Neural cell (in vitro differentiated cells): ENCODE results near the gene CNNM2. TPM values are rescaled to one million over a fixed set of nuclear protein-coding genes. Genes with fewer than 3 reads are reported as not detected.

Experiments used
- H2AFZ ChIP-seq: fragments of 200-600, 300-800 bp; sonication (generic), shearing (Covaris generic); 2 replicates; pipeline ENCODE4 v1.6.0; 2014; ENCODE audit warnings: low read depth, mild to moderate bottlenecking, antibody characterized with exemption, low read length, moderate library complexity
- H3F3A ChIP-seq: fragments of 200-600 bp; shearing (Covaris generic); 2 replicates; pipeline ENCODE4 v1.6.1; 2016; ENCODE audit warnings: mild to moderate bottlenecking, moderate library complexity, mixed read lengths, antibody characterized with exemption, low read length; ENCODE audit not compliant: insufficient read depth, poor library complexity, severe bottlenecking
- H3K27ac ChIP-seq: fragments of 200-600, 300-800 bp; sonication (generic), shearing (Covaris generic); 2 replicates; pipeline ENCODE4 v1.5.1; 2014; ENCODE audit warnings: mild to moderate bottlenecking, low read length, moderate library complexity
- H3K27me3 ChIP-seq: fragments of 300-800, 200-600 bp; sonication (generic), shearing (Covaris generic); 2 replicates; pipeline ENCODE4 v1.6.0; 2014; ENCODE audit warnings: mild to moderate bottlenecking, low read depth, low read length, moderate library complexity; ENCODE audit not compliant: insufficient read depth
- H3K36me3 ChIP-seq: fragments of 300-800, 200-600 bp; sonication (generic), shearing (Covaris generic); 2 replicates; pipeline ENCODE4 v1.5.1; 2014; ENCODE audit warnings: mild to moderate bottlenecking, antibody characterized with exemption, low read length, moderate library complexity; ENCODE audit not compliant: insufficient read depth
- H3K4me2 ChIP-seq: fragments of 300-800, 200-600 bp; sonication (generic), shearing (Covaris generic); 2 replicates; pipeline ENCODE4 v1.6.0; 2014; ENCODE audit warnings: mild to moderate bottlenecking, low read length
- H3K4me3 ChIP-seq: fragments of 300-800, 200-600 bp; sonication (generic), shearing (Covaris generic); 2 replicates; pipeline ENCODE4 v1.5.1; 2014; ENCODE audit warnings: mild to moderate bottlenecking, low read length, moderate library complexity
- H3K79me2 ChIP-seq: fragments of 200-600 bp; shearing (Covaris generic); replicated peaks from 2 replicates; pipeline ENCODE4 v1.6.0; 2014; ENCODE audit warnings: mild to moderate bottlenecking, low read length, moderate library complexity; ENCODE audit not compliant: insufficient read depth
- H3K9ac ChIP-seq: fragments of 300-800, 200-600 bp; sonication (generic), shearing (Covaris generic); 2 replicates; pipeline ENCODE4 v1.6.1; 2016; ENCODE audit warnings: mild to moderate bottlenecking, low read length, mixed read lengths
- H3K9me2 ChIP-seq: fragments of 200-600 bp; shearing (Covaris generic); 2 replicates; pipeline ENCODE4 v1.6.1; 2016; ENCODE audit warnings: mild to moderate bottlenecking, low read length, mixed read lengths; ENCODE audit not compliant: insufficient read depth
- H3K9me3 ChIP-seq: fragments of 200-600, 300-800 bp; sonication (generic), shearing (Covaris generic); 2 replicates; pipeline ENCODE4 v1.6.1; 2016; ENCODE audit warnings: mild to moderate bottlenecking, mixed run types, low read length, moderate library complexity, mixed read lengths
- H4K20me1 ChIP-seq: fragments of 200-600 bp; shearing (Covaris generic); 2 replicates; pipeline ENCODE4 v1.6.1; 2016; ENCODE audit warnings: mild to moderate bottlenecking, mixed run types; ENCODE audit not compliant: insufficient read depth
- CTCF ChIP-seq: fragments of 450-650 bp; IDR thresholded peaks from 2 replicates; pipeline ENCODE4 v1.5.1; 2014; ENCODE audit warnings: antibody characterized with exemption, mild to moderate bottlenecking, moderate library complexity; ENCODE audit not compliant: poor library complexity, severe bottlenecking
- EP300 ChIP-seq: fragments of 450-650 bp; conservative IDR thresholded peaks from 2 replicates; pipeline ENCODE4 v1.6.1; 2014; ENCODE audit warnings: antibody characterized with exemption, mild to moderate bottlenecking, moderate library complexity; ENCODE audit not compliant: poor library complexity, severe bottlenecking
- EZH2 ChIP-seq: fragments of 200-600, 300-800 bp; shearing (Covaris generic), sonication (generic); IDR thresholded peaks from 2 replicates; pipeline ENCODE4 v1.6.1; 2014; ENCODE audit warnings: antibody characterized with exemption, low read length, borderline replicate concordance, mild to moderate bottlenecking; ENCODE audit not compliant: insufficient read depth, poor library complexity, severe bottlenecking
- MXI1 ChIP-seq: fragments of 450-650 bp; conservative IDR thresholded peaks from 2 replicates; pipeline ENCODE4 v1.6.1; 2014; ENCODE audit warnings: antibody characterized with exemption, mild to moderate bottlenecking; ENCODE audit not compliant: poor library complexity, severe bottlenecking
- POLR2AphosphoS5 ChIP-seq: IDR thresholded peaks from 2 replicates; pipeline ENCODE4 v1.6.1; 2012
- RAD21 ChIP-seq: fragments of 450-650 bp; conservative IDR thresholded peaks from 2 replicates; pipeline ENCODE4 v1.6.1; 2014; ENCODE audit warnings: antibody characterized with exemption, mild to moderate bottlenecking, moderate library complexity
- REST ChIP-seq: IDR thresholded peaks from 2 replicates; pipeline ENCODE4 v1.6.1; 2012; ENCODE audit warnings: borderline replicate concordance
- SMC3 ChIP-seq: fragments of 450-650 bp; conservative IDR thresholded peaks from 2 replicates; pipeline ENCODE4 v1.6.1; 2014; ENCODE audit warnings: antibody characterized with exemption, mild to moderate bottlenecking, moderate library complexity; ENCODE audit not compliant: poor library complexity
- TAF1 ChIP-seq: IDR thresholded peaks from 2 replicates; pipeline ENCODE4 v1.6.1; 2012; ENCODE audit warnings: low read depth
- polyA plus RNA-seq: library from polyadenylated mRNA; depleted of rRNA; stranded (reverse); fragments of >200 nt; gene quantifications from 2 replicates; pipeline ENCODE4 v1.2.3, GENCODE V29; 2014

The CNNM2 gene
- polyA plus RNA-seq, 1 donor from 2014 or later: 5.0 TPM

- Histone ChIP-seq H3K79me2 (no peaks in the 10 kb centered on the region), H4K20me1 (no peaks in the 10 kb centered on the region), H3F3A (no peaks in the 10 kb centered on the region), H2AFZ (no peak overlapping the region), H3K27ac (no peak overlapping the region), H3K36me3 (no peaks in the 10 kb centered on the region), H3K27me3 (no peaks in the 10 kb centered on the region), H3K9me2 (no peaks in the 10 kb centered on the region), H3K4me3 (no peak overlapping the region), H3K4me2 (no peak overlapping the region), H3K9ac (no peak overlapping the region), H3K9me3 (no peaks in the 10 kb centered on the region)
- TF ChIP-seq RAD21 (no peak), EZH2 (no peak), MXI1 (no peak), TAF1 (no peak), POLR2AphosphoS5 (no peak), SMC3 (no peak), REST (no peak), EP300 (no peak), CTCF (no peak)
These were observed 12.6 kb downstream of the CNNM2 start for GRCh38 chr10:102930720-102931119.

- Histone ChIP-seq H3K36me3 (no peaks in the 10 kb centered on the region), H2AFZ (no peak overlapping the region), H3K9ac (no peak overlapping the region), H3K27ac (no peak overlapping the region), H3F3A (no peaks in the 10 kb centered on the region), H4K20me1 (no peaks in the 10 kb centered on the region), H3K4me2 (no peak overlapping the region), H3K79me2 (no peaks in the 10 kb centered on the region), H3K4me3 (no peak overlapping the region), H3K9me2 (no peaks in the 10 kb centered on the region), H3K9me3 (no peaks in the 10 kb centered on the region), H3K27me3 (no peaks in the 10 kb centered on the region)
- TF ChIP-seq EZH2: no peak
These were observed 13.5 kb downstream of the CNNM2 start for GRCh38 chr10:102931643-102932042.

- no peak for TF ChIP-seq CTCF
- TF ChIP-seq SMC3: no peak
- no peak for TF ChIP-seq EZH2
- TF ChIP-seq RAD21: no peak
- TF ChIP-seq MXI1: no peak
- no peak for TF ChIP-seq EP300
- no peak for TF ChIP-seq POLR2AphosphoS5
- TF ChIP-seq TAF1: no peak
- no peak for TF ChIP-seq REST
- no peaks in the 10 kb centered on the region for H3F3A ChIP-seq
- no peak overlapping the region for H3K4me3 ChIP-seq
- no peaks in the 10 kb centered on the region for H4K20me1 ChIP-seq
- no peaks in the 10 kb centered on the region for H3K79me2 ChIP-seq
- no peaks in the 10 kb centered on the region for H3K36me3 ChIP-seq
- H3K27me3 ChIP-seq: no peaks in the 10 kb centered on the region
- H3K27ac ChIP-seq: no peak overlapping the region
- H2AFZ ChIP-seq: no peak overlapping the region
- H3K9me3 ChIP-seq: no peaks in the 10 kb centered on the region
- no peak overlapping the region for H3K4me2 ChIP-seq
- no peaks in the 10 kb centered on the region for H3K9me2 ChIP-seq
- no peak overlapping the region for H3K9ac ChIP-seq
These were observed 17.4 kb downstream of the CNNM2 start for GRCh38 chr10:102935505-102935904.
